ENCODE data around the gene ACSL6.

ACSL6 gene

GRCh38 chr5:131999041-131999440, 12.4 kb downstream of the ACSL6 start:
- DNase-seq, result no peak
- TF ChIP-seq CTCF (IDR thresholded peaks at IDR 0.05; ENCODE audit: low read depth, low read length), result no peak
- no peak overlapping the region for H3K4me3 ChIP-seq (ENCODE audit: low read depth, low read length)
- H3K9me3 ChIP-seq (ENCODE audit: severe bottlenecking), result no peaks in the 10 kb centered on the region
- peaks cover under 1% of the 10 kb centered on the region for H3K36me3 ChIP-seq
- no peak overlapping the region for H3K27ac ChIP-seq
- no peaks in the 10 kb centered on the region for H3K27me3 ChIP-seq (ENCODE audit: insufficient read depth, low read depth, severe bottlenecking)

DNA sequence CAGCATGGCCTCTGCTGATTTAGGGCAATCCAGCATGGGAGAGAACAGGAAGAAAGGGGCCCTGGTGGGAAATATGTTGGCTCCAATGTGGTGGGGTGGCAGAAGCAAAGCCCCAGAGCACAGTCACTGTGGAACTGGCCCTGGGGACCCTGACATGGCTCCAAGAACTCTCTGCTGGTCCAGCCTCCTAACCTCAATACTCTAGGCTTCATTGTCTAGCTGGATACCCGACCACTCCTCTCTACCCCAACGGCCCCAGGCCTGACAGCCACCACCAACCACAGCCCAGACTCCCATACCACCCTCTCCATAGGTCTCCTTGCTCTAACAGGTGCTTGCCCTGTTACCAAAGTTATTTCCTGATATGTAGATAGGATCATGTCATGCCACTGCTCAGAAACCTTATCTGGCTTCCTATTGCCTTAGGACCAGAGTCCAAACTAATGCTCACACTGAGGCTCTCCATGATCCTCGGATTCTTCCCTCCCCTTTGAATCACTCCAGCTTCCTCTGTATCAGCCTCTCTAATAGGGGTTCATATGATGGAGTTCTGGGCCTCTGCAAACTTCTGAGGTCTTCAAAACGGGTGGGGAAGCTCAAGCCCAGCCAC, 12.9 kb downstream of the ACSL6 start:
- Histone ChIP-seq H3K27ac (no peak overlapping the region), H3K27me3 (ENCODE audit: insufficient read depth, low read depth, severe bottlenecking) (no peaks in the 10 kb centered on the region), H3K9me3 (ENCODE audit: severe bottlenecking) (no peaks in the 10 kb centered on the region), H3K36me3 (peaks cover 6% of the 10 kb centered on the region), H3K4me3 (ENCODE audit: low read depth, low read length) (no peak overlapping the region)
- DNase-seq, result no peak
- TF ChIP-seq CTCF (IDR thresholded peaks at IDR 0.05; ENCODE audit: low read depth, low read length), result no peak

DNA sequence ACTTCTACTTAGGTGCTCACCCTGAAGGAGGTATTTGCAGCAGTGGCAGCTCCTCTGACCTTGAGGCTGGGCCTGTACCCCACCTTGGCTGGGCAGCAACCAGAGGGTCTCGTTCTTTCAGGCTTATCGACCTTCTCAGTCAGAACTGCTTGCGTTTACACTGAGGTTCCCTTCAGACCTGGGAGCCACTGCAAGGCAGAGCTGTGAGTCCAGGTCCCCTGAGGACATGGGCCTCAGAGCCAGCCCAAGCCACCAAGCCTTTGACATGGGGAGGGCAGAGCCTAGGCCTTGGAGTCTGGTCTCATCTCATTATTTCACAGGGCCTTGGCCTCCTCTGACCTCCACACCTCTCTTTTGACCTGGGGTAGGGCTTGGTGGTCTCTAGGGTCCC, 13.7 kb downstream of the ACSL6 start:
- Histone ChIP-seq H3K9me3 (ENCODE audit: severe bottlenecking) (no peaks in the 10 kb centered on the region), H3K27me3 (ENCODE audit: insufficient read depth, low read depth, severe bottlenecking) (no peaks in the 10 kb centered on the region), H3K4me3 (ENCODE audit: low read depth, low read length) (no peak overlapping the region), H3K27ac (no peak overlapping the region), H3K36me3 (peaks cover 8% of the 10 kb centered on the region)
- no peak for TF ChIP-seq CTCF (IDR thresholded peaks at IDR 0.05; ENCODE audit: low read depth, low read length)
- DNase-seq, result no peak

DNA sequence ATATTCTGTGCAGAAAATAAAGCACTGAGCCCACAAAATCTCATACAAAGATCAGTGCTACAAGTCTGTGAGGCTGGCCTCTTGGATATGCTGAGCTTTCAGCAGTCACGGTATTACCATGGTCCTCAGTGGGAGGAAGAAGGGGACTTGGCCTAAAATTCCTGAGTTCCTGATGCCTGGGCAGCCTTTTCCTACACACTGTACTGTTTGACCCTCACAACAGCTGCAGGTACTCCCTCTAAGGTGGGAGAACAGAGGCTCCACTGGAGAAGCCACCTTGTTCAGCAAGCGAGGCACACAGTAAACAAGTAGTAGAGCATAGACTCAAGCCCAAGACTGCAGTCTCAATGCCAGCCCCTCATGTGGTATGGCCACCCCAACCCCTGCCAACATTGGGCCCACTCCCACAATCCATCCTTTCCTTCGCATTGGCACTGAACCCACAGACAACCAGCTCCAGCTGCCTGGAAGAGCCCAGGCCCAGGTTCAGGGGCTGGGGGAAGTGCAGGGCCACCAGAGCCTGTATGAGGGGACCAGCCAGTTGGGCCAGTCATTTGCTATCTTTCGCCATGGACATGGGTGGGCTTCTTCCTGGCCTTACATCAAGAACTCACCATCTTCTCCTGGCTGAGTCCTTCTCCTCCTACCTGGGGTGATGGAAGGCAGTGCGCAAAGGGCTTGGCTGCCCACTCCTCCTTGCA, 14.3 kb downstream of the ACSL6 start:
- H3K27me3 ChIP-seq (ENCODE audit: insufficient read depth, low read depth, severe bottlenecking), result no peaks in the 10 kb centered on the region
- no peak for DNase-seq
- H3K27ac ChIP-seq, result no peak overlapping the region
- H3K4me3 ChIP-seq (ENCODE audit: low read depth, low read length), result no peak overlapping the region
- H3K9me3 ChIP-seq (ENCODE audit: severe bottlenecking), result no peaks in the 10 kb centered on the region
- peaks cover 8% of the 10 kb centered on the region for H3K36me3 ChIP-seq
- no peak for TF ChIP-seq CTCF (IDR thresholded peaks at IDR 0.05; ENCODE audit: low read depth, low read length)

GRCh38 chr5:131996210-131997025, 15.0 kb downstream of the ACSL6 start:
- no peak overlapping the region for H3K27ac ChIP-seq
- DNase-seq, result no peak
- no peaks in the 10 kb centered on the region for H3K9me3 ChIP-seq (ENCODE audit: severe bottlenecking)
- H3K36me3 ChIP-seq, result peaks cover 8% of the 10 kb centered on the region
- no peak overlapping the region for H3K4me3 ChIP-seq (ENCODE audit: low read depth, low read length)
- H3K27me3 ChIP-seq (ENCODE audit: insufficient read depth, low read depth, severe bottlenecking), result no peaks in the 10 kb centered on the region
- no peak for TF ChIP-seq CTCF (IDR thresholded peaks at IDR 0.05; ENCODE audit: low read depth, low read length)

Data from WERI-Rb-1 (cell line).